WTC11 (cell line): Measurements from ENCODE around the gene ABCG1. TPM values are rescaled to one million over a fixed set of nuclear protein-coding genes. Genes with fewer than 3 reads are reported as not detected.

Source experiments
- ATAC-seq: fragments of 200-7000 bp; cut with Tn5 transposase; 2 replicates; pipeline ENCODE4 v1.10.0; 2021; ENCODE audit warnings: mild to moderate bottlenecking, moderate library complexity
- CTCF ChIA-PET: fragments of 300-600 bp; sonication (Branson Sonifier 250); formaldehyde crosslinking; loops from one replicate; lab custom pipeline; 2021; ENCODE audit warnings: antibody characterized with exemption; lab: Charles Lee
- POLR2A ChIA-PET: fragments of 350-600 bp; sonication (Branson Sonifier 250); formaldehyde crosslinking; loops from one replicate; lab custom pipeline; 2021; ENCODE audit warnings: antibody characterized with exemption; lab: Charles Lee
- DNase-seq: peaks from one replicate; pipeline ENCODE4 v3.0.0; 2021; ENCODE audit warnings: low spot score
- H3K27ac Mint-ChIP-seq: 2 replicates; pipeline ENCODE4 v1.8.0; 2021; ENCODE audit warnings: mixed read lengths
- H3K27me3 Mint-ChIP-seq: 2 replicates; pipeline ENCODE4 v1.8.0; 2021; ENCODE audit warnings: low read depth, mild to moderate bottlenecking, moderate library complexity, mixed read lengths
- H3K36me3 Mint-ChIP-seq: 2 replicates; pipeline ENCODE4 v1.8.0; 2021; ENCODE audit warnings: mixed read lengths
- H3K4me1 Mint-ChIP-seq: 2 replicates; pipeline ENCODE4 v1.8.0; 2022; ENCODE audit warnings: mixed read lengths
- H3K4me3 Mint-ChIP-seq: 2 replicates; pipeline ENCODE4 v1.8.0; 2021; ENCODE audit warnings: mild to moderate bottlenecking, moderate library complexity, mixed read lengths
- H3K9me3 Mint-ChIP-seq: 2 replicates; pipeline ENCODE4 v1.8.0; 2021; ENCODE audit warnings: mixed read lengths
- FOXP1 ChIP-seq: sonication (generic); formaldehyde crosslinking; IDR thresholded peaks from 2 replicates; pipeline ENCODE4 v1.8.0; 2022; ENCODE audit warnings: missing genetic modification reagents, mild to moderate bottlenecking, moderate library complexity, borderline replicate concordance
- GRHL2 ChIP-seq: fragments of 250-450 bp; sonication (Bioruptor Pico); IDR thresholded peaks from 2 replicates; pipeline ENCODE4 v1.8.0; 2022; ENCODE audit warnings: mild to moderate bottlenecking, moderate library complexity; ENCODE audit not compliant: insufficient replicate concordance, severe bottlenecking
- GTF2I ChIP-seq: fragments of 250-450 bp; sonication (Bioruptor Pico); conservative IDR thresholded peaks from 2 replicates; pipeline ENCODE4 v1.4.0; 2021; ENCODE audit warnings: mild to moderate bottlenecking
- IRF2 ChIP-seq: sonication (generic); formaldehyde crosslinking; IDR thresholded peaks from 2 replicates; pipeline ENCODE4 v1.8.0; 2022; ENCODE audit warnings: low read depth, missing genetic modification reagents, borderline replicate concordance
- JAZF1 ChIP-seq: fragments of 250-450 bp; sonication (Bioruptor Pico); IDR thresholded peaks from 2 replicates; pipeline ENCODE4 v1.9.0; 2021; ENCODE audit warnings: moderate library complexity, mild to moderate bottlenecking, inconsistent platforms
- NR1H2 ChIP-seq: sonication (generic); formaldehyde crosslinking; IDR thresholded peaks from 2 replicates; pipeline ENCODE4 v1.9.0; 2021; ENCODE audit warnings: mild to moderate bottlenecking, moderate library complexity, missing genetic modification reagents
- RELA ChIP-seq: sonication (generic); formaldehyde crosslinking; IDR thresholded peaks from 2 replicates; pipeline ENCODE4 v1.8.1; 2022; ENCODE audit warnings: missing genetic modification reagents, mild to moderate bottlenecking, borderline replicate concordance
- TEAD1 ChIP-seq: sonication (generic); formaldehyde crosslinking; IDR thresholded peaks from 2 replicates; pipeline ENCODE4 v1.8.0; 2022; ENCODE audit warnings: mild to moderate bottlenecking, missing genetic modification reagents
- TEAD4 ChIP-seq: sonication (generic); formaldehyde crosslinking; IDR thresholded peaks from 2 replicates; pipeline ENCODE4 v1.8.0; 2022; ENCODE audit warnings: mild to moderate bottlenecking, missing genetic modification reagents
- TP53 ChIP-seq: sonication (generic); formaldehyde crosslinking; IDR thresholded peaks from 2 replicates; pipeline ENCODE4 v1.8.1; 2023; ENCODE audit warnings: mild to moderate bottlenecking, missing genetic modification reagents
- ZNF232 ChIP-seq: sonication (generic); formaldehyde crosslinking; IDR thresholded peaks from 2 replicates; pipeline ENCODE4 v1.8.0; 2022; ENCODE audit warnings: mild to moderate bottlenecking, missing genetic modification reagents
- ZNF396 ChIP-seq: fragments of 250-450 bp; sonication (Bioruptor Pico); IDR thresholded peaks from 2 replicates; pipeline ENCODE4 v1.8.0; 2021; ENCODE audit warnings: mild to moderate bottlenecking, moderate library complexity, borderline replicate concordance
- total RNA-seq: library from RNA; stranded (reverse); gene quantifications from 3 replicates; pipeline ENCODE4 v1.2.3, GENCODE V29; 2021
- TF ChIP-seq, protein P1 (sequence below): sonication (generic); formaldehyde crosslinking; IDR thresholded peaks from 2 replicates; pipeline ENCODE4 v1.8.1; 2023; ENCODE audit warnings: mild to moderate bottlenecking, missing genetic modification reagents
- TF ChIP-seq, protein P2 (sequence below): sonication (generic); formaldehyde crosslinking; IDR thresholded peaks from 2 replicates; pipeline ENCODE4 v1.8.1; 2022; ENCODE audit warnings: missing genetic modification reagents, borderline replicate concordance
- TF ChIP-seq, protein P3 (sequence below): sonication (generic); formaldehyde crosslinking; IDR thresholded peaks from 2 replicates; pipeline ENCODE4 v1.8.0; 2022; ENCODE audit warnings: mild to moderate bottlenecking, missing genetic modification reagents
- TF ChIP-seq, protein P4 (sequence below): sonication (generic); formaldehyde crosslinking; IDR thresholded peaks from 2 replicates; pipeline ENCODE4 v1.8.1; 2022; ENCODE audit warnings: low read depth, missing genetic modification reagents, borderline replicate concordance
- TF ChIP-seq, protein P5 (sequence below): fragments of 250-450 bp; sonication (Bioruptor Pico); IDR thresholded peaks from 2 replicates; pipeline ENCODE4 v2.1.2; 2022; ENCODE audit warnings: mild to moderate bottlenecking, moderate library complexity

ABCG1 gene
- total RNA-seq, 1 experiment from 2014 or later, result 4.0 TPM

DNA sequence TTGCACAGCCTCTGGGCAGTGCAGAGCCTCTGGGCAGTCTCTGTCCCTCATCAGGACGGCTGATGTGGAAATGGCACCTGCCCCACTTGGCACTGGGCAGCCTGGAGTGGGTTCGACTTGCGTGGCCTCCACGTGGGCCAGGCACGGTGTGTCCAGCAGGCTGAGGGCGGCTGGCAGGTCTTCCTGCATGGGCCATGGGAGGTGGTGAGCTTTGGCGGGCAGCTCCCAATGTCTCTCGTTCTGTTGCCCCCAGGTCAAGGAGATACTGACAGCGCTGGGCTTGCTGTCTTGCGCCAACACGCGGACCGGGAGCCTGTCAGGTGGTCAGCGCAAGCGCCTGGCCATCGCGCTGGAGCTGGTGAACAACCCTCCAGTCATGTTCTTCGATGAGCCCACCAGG is 63.1 kb downstream of the ABCG1 start (continued):
- TF ChIP-seq, protein P1, sequence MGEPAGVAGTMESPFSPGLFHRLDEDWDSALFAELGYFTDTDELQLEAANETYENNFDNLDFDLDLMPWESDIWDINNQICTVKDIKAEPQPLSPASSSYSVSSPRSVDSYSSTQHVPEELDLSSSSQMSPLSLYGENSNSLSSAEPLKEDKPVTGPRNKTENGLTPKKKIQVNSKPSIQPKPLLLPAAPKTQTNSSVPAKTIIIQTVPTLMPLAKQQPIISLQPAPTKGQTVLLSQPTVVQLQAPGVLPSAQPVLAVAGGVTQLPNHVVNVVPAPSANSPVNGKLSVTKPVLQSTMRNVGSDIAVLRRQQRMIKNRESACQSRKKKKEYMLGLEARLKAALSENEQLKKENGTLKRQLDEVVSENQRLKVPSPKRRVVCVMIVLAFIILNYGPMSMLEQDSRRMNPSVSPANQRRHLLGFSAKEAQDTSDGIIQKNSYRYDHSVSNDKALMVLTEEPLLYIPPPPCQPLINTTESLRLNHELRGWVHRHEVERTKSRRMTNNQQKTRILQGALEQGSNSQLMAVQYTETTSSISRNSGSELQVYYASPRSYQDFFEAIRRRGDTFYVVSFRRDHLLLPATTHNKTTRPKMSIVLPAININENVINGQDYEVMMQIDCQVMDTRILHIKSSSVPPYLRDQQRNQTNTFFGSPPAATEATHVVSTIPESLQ (CRISPR knock-in tag), result no peak

DNA sequence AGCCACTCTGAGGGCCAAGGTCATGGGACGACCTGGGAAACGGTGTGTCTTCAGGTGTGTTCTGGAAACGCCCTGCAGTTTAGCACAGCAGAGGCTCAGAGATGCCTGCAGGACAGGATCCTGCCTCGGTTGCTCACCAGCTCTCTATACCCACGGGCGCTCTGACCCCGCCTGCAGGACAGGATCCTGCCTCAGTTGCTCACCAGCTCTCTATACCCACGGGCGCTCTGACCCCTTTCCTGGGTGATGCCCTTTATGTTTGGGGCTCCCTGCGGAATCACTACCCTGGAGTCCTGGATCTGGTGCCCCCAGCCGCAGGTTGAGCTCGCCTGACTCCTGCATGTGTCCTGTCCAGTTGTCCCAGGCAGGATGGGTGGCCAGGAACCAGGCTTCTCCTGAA is 63.8 kb downstream of the ABCG1 start:
- POLR2A ChIA-PET, result no interaction called here
- ATAC-seq, result no peak
- H3K27ac Mint-ChIP-seq, result no peak overlapping the region
- TF ChIP-seq, protein P2, sequence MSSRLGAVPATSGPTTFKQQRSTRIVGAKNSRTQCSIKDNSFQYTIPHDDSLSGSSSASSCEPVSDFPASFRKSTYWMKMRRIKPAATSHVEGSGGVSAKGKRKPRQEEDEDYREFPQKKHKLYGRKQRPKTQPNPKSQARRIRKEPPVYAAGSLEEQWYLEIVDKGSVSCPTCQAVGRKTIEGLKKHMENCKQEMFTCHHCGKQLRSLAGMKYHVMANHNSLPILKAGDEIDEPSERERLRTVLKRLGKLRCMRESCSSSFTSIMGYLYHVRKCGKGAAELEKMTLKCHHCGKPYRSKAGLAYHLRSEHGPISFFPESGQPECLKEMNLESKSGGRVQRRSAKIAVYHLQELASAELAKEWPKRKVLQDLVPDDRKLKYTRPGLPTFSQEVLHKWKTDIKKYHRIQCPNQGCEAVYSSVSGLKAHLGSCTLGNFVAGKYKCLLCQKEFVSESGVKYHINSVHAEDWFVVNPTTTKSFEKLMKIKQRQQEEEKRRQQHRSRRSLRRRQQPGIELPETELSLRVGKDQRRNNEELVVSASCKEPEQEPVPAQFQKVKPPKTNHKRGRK (CRISPR knock-in tag), result no peak
- TF ChIP-seq TEAD1 (no peak), IRF2 (CRISPR knock-in tag) (no peak), GTF2I (CRISPR knock-in tag) (no peak), NR1H2 (CRISPR knock-in tag) (no peak), ZNF232 (CRISPR knock-in tag) (no peak), GRHL2 (CRISPR knock-in tag) (no peak), JAZF1 (CRISPR knock-in tag) (no peak), FOXP1 (no peak), TP53 (CRISPR knock-in tag) (no peak)
- TF ChIP-seq, protein P3, sequence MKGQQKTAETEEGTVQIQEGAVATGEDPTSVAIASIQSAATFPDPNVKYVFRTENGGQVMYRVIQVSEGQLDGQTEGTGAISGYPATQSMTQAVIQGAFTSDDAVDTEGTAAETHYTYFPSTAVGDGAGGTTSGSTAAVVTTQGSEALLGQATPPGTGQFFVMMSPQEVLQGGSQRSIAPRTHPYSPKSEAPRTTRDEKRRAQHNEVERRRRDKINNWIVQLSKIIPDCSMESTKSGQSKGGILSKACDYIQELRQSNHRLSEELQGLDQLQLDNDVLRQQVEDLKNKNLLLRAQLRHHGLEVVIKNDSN (CRISPR knock-in tag), result no peak
- TF ChIP-seq, all 79 proteins: peak for 0
- no peaks in the 10 kb centered on the region for H3K27me3 Mint-ChIP-seq
- no peaks in the 10 kb centered on the region for H3K4me1 Mint-ChIP-seq
- H3K36me3 Mint-ChIP-seq, result no peaks in the 10 kb centered on the region
- CTCF ChIA-PET, result interaction anchor here (1.0 to 1.2 kb wide), 2 partner anchors 8 to 27 kb away, joined by 3 to 6 read pairs; no protein-coding TSS in a partner anchor
- no peak overlapping the region for H3K4me3 Mint-ChIP-seq
- DNase-seq, result no peak
- no peaks in the 10 kb centered on the region for H3K9me3 Mint-ChIP-seq

- ChIA-PET CTCF (interaction anchor here (1.3 to 2.3 kb wide), 3 partner anchors 9 to 27 kb away, joined by 4 to 16 read pairs (median 4); no protein-coding TSS in a partner anchor), POLR2A (no interaction called here)
- H3K27ac Mint-ChIP-seq, result no peak overlapping the region
- ATAC-seq, result no peak
- TF ChIP-seq RELA, result no peak
- no peak for TF ChIP-seq FOXP1
- TF ChIP-seq TEAD4 (CRISPR knock-in tag), result no peak
- TF ChIP-seq, all 79 proteins: peak for 0
- peaks cover 12% of the 10 kb centered on the region for H3K9me3 Mint-ChIP-seq
- no peak overlapping the region for H3K4me3 Mint-ChIP-seq
- no peak for DNase-seq
- peaks cover 13% of the 10 kb centered on the region for H3K36me3 Mint-ChIP-seq
- no peaks in the 10 kb centered on the region for H3K4me1 Mint-ChIP-seq
- H3K27me3 Mint-ChIP-seq, result no peaks in the 10 kb centered on the region
Measured at GRCh38 chr21:42285569-42286245, 66.8 kb downstream of the ABCG1 start.

DNA sequence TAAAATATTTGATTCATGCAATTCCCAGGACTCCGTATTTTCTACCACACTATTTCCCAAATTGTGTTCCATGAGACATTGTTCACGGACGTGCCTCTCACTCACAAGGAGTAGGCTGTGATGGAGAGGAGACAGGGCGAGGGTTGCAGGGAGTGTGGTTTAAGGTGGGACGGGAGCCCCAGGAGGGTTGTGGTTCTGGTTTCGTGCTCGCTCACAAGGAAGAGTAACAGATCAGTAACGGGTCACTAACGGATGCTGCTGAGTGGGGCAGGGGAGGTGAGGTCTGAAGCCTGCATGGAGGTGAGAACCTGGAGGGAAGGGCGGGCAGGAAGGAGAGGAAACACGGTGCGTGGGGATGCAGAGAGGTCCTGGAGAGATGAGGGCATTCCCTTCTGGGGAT is 67.5 kb downstream of the ABCG1 start:
- Mint-ChIP-seq H3K4me3 (no peak overlapping the region), H3K27me3 (no peaks in the 10 kb centered on the region), H3K9me3 (peaks cover 12% of the 10 kb centered on the region), H3K27ac (no peak overlapping the region), H3K4me1 (no peaks in the 10 kb centered on the region), H3K36me3 (peaks cover 13% of the 10 kb centered on the region)
- TF ChIP-seq ZNF396 (CRISPR knock-in tag), result no peak
- TF ChIP-seq, protein P4, sequence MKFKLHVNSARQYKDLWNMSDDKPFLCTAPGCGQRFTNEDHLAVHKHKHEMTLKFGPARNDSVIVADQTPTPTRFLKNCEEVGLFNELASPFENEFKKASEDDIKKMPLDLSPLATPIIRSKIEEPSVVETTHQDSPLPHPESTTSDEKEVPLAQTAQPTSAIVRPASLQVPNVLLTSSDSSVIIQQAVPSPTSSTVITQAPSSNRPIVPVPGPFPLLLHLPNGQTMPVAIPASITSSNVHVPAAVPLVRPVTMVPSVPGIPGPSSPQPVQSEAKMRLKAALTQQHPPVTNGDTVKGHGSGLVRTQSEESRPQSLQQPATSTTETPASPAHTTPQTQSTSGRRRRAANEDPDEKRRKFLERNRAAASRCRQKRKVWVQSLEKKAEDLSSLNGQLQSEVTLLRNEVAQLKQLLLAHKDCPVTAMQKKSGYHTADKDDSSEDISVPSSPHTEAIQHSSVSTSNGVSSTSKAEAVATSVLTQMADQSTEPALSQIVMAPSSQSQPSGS (CRISPR knock-in tag), result no peak
- TF ChIP-seq, protein P5, sequence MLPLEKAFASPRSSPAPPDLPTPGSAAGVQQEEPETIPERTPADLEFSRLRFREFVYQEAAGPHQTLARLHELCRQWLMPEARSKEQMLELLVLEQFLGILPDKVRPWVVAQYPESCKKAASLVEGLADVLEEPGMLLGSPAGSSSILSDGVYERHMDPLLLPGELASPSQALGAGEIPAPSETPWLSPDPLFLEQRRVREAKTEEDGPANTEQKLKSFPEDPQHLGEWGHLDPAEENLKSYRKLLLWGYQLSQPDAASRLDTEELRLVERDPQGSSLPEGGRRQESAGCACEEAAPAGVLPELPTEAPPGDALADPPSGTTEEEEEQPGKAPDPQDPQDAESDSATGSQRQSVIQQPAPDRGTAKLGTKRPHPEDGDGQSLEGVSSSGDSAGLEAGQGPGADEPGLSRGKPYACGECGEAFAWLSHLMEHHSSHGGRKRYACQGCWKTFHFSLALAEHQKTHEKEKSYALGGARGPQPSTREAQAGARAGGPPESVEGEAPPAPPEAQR (CRISPR knock-in tag), result no peak
- ATAC-seq (no peak), DNase-seq (no peak)
- ChIA-PET POLR2A (no interaction called here), CTCF (interaction anchor here (1.6 to 2.3 kb wide), 2 partner anchors 10 to 24 kb away, joined by 4 to 16 read pairs; no protein-coding TSS in a partner anchor)
